Activated CD8-positive, alpha-beta memory T cell treated with anti-CD3 and anti-CD28 coated beads for 1 hour (primary cell): ENCODE results near the gene TSC22D1.
"Not testable (repeated sequence)": the region's sequence is repeated elsewhere in the genome, so short reads cannot be mapped to it uniquely, and the experiment has no call there.

ENCODE experiments used
- DNase-seq, 2 donors: peaks; one replicate each; pipeline ENCODE4 v3.0.0-alpha.2; 2020; ENCODE audit warnings: low read depth in 1 of 2; ENCODE audit errors: extremely low read depth in 1 of 2

TSC22D1 gene

GRCh38 chr13:44575741-44576350, at the start of gene TSC22D1:
Gene TSC22D1, minus strand, starts transcription at chr13:44576330. Its CDS starts 256 bp downstream, at chr13:44576074.
- peak; percentile 43 to 51 for DNase-seq

DNA sequence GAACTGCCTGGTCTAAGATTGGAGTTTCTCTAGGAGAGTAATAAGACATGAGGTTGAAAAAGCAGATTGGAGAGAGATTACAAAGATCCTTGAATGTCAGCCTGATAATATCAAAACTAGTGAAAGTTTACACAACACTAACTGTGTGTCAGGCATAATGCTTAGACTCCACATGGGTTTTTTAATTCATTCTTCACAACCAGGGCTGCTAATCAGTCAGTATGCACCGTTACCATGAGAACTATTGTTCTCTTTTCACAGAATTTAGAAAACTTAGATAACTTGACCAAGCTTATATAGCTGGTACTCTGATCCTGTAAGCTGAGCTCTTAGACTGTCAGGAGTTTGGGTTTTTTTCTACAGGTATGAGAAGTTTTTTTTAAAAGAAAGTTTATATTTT, 46.6 kb upstream of the TSC22D1 start:
- no peak for DNase-seq

GRCh38 chr13:44622261-44622660, 46.1 kb upstream of the TSC22D1 start:
- no peak for DNase-seq

GRCh38 chr13:44620057-44620456, 43.9 kb upstream of the TSC22D1 start:
- no peak for DNase-seq

DNA sequence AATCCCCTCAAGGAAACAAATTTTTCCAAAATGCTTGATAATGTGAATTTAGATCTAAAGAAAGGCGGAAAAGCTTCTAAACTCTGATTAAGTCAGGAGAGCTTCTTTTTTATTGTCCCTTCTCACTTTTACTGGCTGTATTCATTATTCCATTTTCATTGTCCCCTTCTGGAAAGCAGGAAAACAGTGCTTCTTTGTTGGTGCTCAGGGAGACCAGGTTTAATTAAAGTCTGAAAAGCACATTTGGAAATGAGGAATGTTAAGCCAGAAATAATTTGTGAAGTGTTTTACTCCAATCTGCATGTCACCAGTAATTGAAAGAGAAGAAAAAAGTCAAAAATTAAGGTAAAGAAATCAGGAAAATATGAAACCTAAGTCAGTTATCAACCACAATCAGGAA, 43.5 kb upstream of the TSC22D1 start:
- DNase-seq, result no peak

- DNase-seq, result no peak
Observed at GRCh38 chr13:44618326-44618725, 42.2 kb upstream of the TSC22D1 start.

DNA sequence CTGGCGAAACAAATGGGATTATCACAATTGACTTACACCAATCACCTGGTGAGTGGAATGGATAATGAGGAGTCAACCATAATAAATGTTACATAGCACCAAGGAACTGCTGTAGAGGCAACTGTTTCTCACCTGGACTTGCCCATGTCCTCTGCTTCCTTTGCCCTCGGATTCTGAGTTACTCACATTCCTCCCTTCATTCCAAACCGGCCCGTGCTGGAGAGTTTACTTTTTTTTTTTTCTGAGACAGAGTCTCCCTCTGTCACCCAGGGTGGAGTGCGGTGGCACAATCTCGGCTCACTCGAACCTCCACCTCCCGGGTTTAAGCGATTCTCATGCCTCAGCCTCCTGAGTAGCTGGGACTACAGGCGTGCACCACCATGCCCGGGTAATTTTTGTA, 41.5 kb upstream of the TSC22D1 start:
- no peak for DNase-seq

GRCh38 chr13:44609137-44609536, 33.0 kb upstream of the TSC22D1 start:
- DNase-seq, result no peak

DNA sequence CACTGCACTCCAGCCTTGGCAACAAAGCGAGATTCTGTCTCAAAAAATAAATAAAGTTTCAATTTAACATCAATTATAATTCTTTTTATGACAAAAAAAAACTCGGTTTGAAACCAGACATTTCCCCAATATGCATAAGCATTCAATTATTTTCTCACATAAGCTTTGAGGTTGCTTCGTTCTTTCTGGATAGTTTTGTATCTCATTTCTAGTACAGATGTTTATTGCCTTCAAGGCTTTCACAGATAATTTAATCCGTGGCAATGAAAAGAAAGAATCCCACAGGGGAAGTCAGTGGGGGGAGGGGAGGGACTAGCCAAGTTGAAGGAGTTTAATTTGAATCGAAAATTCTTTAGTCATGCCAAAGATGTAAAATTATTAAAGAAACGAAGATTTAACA, 29.6 kb upstream of the TSC22D1 start:
- no peak for DNase-seq

DNA sequence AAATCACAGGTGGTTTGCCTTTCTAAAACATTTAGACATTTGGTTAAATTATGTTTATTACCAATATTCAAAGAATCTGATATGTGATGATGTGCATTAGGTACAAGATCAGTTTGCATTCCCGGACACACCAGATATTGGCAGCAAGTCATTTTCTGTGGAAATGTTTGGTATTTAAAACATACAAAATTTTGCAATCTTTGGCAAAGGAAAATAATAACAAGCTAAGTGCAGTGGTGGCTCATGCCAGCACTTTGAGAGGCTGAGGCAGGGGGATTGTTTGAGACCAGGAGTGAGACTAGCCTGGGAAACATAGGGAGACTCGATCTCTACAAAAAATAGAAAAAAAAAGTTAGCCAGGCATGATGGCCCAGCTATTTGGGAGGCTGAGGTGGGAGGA, 29.1 kb upstream of the TSC22D1 start:
- no peak for DNase-seq

DNA sequence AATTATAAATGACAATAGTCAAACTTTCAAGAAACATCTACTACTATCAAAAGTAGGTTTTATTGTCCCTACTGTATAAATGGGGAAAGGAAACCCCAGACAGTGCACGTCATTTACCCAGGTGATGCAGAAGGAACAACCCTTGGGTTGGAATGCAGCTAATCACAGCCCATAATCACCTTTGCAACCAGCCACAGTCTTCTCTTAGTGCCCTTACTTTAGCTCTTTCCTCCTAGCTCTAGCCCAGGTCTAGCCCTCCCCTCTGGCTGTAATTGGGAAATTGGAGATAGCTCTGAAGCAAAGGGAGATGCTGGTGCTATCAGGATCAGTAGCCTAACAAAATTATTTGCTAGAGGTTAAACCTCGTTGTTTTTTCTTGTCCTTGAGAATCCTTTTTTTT, 25.5 kb upstream of the TSC22D1 start:
- no peak for DNase-seq

DNA sequence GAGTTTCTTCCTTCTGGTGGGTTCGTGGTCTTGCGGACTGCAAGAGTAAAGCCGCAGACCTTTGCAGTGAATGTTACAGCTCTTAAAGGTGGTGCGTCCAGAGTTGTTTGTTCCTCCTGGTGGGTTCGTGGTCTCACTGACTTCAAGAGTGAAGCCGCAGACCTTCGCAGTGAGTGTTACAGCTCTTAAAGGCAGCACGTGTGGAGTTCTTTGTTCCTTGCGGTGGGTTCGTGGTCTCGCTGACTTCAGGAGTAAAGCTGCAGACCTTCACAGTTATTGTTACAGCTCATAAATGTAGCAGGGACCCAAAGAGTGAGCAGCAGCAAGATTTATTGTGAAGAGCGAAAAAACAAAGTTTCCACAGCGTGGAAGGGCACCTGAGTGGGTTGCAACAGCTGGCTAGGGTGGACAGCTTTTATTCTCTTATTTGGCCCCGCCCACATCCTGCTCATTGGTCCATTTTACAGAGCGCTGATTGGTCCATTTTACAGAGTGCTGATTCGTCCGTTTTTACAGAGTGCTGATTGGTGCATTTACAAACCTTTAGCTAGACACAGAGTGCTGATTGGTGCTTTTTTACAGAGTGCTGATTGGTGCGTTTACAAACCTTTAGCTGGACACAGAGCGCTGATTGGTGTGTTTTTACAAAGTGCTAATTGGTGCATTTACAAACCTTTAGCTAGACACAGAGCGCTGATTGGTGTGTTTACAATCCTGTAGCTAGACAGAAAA, 17.9 kb upstream of the TSC22D1 start:
- DNase-seq, result not testable (repeated sequence)

DNA sequence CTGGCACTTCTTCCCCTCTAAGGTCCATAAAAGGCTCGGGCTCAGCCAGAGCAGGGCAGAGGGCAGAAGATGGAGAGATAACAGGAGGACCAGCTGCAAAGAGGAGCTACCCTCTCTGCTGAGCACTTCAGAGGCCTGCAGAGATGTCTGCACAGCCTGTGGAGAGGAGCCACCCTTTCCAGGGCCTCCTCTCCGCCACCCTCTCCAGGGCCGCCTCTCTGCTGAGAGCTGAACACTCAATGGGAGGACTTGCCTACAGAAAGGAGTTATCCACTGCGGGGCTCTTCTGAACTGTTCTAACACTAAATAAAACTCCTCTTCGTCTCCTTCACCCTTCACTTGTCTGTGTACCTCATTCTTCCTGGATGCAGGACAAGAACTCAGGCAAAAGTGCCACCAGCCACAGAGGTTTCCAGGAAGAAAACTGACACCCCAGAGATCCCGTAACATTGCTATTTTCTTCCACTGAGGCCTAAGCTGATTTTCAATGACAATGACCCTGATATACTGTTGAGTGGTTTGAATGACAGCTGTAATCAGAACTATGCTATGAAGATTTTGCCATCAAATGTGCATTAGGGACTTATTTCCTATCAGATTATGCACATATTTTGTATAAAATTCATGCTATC, 16.2 kb upstream of the TSC22D1 start:
- DNase-seq, result no peak

- DNase-seq, result no peak
Observed at GRCh38 chr13:44591316-44591715, 15.2 kb upstream of the TSC22D1 start.

GRCh38 chr13:44583137-44583536, 7.0 kb upstream of the TSC22D1 start:
- no peak for DNase-seq

DNA sequence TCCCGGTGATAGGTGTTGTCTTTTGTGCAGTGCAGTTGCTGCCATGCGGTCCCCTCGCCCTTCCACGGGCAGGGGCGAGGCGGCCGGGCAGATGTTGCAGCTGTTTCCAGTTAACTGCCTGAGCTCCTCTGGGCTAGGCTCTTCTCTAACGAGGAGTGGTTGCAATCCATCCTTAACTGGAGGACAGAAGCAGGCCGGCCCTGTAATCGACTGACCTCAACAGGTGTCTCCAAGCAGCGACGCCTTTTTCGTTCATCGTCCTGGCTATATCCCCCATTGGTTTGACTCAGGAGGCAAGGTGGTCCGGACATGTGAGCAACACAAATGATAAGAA, 1.9 kb upstream of the TSC22D1 start:
- DNase-seq, result no peak

- peak; percentile 84 to 96 for DNase-seq
Observed at GRCh38 chr13:44577236-44578066, 1.3 kb upstream of the TSC22D1 start.

DNA sequence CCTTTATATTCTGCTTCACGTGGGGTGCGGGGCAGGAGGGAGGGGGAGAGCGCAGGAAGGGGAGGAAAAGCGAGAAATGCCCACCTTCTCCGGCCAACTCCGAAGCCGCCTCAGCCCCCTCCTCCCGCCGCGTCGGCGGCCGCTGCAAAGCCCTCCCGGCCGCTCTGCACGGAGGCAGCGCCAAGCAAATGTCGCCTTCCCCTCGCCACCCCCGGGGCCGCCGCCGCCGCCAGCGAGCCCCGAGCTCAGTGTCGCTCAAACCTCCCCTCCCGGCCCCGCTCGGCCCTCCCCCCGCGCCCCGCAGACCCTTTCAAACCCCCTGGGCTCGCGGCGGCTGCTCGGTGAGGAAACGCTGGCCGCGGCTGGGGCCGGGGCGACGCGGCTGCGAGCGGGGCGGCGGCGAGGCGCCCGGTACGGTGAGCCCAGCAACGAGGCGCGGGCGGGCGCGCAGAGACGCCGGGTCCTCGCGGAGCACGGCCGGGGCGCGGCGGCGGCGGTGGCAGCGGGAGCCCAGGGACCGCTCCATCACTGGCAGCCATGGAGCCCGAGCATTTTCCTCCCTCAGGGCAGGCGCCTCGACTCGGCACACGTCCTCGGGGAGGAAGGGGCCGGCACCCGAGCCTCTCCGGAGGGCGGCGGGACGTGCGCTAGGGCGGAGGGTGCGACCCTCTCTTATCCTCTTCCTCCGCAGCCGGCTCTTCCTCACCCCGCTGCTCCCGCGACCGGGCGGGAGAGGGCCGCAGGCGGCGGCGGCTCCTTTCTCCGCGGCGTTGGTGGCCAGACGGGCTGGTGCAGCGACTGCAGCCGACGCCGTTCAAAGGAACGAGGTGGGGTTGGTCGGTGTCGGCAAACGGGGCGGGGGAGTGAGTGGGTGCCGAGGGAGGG, 463 bp upstream of the TSC22D1 start:
- peak in 1 of 2 donors; percentile 25 for DNase-seq

- DNase-seq, result no peak
Observed at GRCh38 chr13:44575035-44575434, 1.1 kb downstream of the TSC22D1 start.

DNA sequence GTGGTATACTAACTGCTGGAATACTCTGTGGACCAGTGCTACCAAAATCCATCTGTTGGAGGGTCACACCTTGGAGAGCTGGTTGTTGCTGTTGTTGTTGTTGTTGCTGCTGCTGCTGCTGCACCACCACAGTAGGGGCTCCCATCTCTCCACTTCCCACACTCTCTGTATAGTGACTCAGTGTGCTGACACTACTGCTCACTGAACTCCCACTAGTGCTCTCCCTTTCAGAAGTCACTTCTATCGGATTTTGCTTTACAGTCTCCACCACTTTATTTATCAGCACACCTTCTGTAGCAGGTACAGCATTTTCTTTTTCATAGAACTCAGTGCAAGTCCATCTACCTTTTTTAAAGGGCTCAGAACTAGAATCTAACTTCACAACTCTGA, 1.7 kb downstream of the TSC22D1 start:
- no peak for DNase-seq
